ENCODE results near the gene TRANK1.
"Not testable (repeated sequence)": the region's sequence is repeated elsewhere in the genome, so short reads cannot be mapped to it uniquely, and the experiment has no call there.

The TRANK1 gene

DNA sequence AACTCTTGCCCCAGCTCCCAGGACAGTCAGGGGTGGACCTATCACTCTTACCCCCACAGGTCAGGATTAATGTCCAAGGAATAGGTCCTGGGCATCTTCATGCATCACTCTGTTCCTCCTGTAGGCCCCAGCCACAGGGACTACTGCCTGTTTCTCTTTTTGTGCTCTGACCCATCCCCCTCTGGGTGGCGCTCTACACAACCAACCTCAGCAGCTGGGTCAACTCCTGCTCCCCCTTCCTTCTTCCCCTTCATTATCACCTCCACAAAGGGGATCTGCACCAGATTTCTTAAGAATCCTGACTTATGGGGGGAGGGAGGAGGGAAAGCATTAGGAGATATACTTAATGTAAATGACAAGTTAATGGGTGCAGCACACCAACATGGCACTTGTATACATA is 12.2 kb upstream of the TRANK1 start:
- no peak for DNase-seq (ENCODE audit: low spot score)

DNA sequence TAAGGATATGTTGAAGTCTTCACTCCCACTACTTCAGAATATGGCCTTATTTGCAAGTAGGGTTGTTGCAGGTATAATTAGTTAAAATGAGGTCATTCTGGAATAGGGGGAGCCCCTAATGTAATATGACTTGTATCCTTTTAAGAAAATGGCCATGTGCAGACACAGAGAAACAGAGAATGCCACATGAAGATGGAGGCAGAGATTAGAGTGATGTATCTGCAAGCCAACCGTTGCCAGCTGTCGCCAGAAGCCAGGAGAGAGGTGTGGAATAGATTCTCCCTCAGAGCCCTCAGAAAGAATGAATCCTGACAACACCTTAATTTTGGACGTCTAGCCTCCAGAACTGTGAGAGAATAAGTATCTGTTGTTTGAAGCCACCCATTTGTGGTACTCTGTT is 11.3 kb upstream of the TRANK1 start:
- no peak for DNase-seq (ENCODE audit: low spot score)

DNA sequence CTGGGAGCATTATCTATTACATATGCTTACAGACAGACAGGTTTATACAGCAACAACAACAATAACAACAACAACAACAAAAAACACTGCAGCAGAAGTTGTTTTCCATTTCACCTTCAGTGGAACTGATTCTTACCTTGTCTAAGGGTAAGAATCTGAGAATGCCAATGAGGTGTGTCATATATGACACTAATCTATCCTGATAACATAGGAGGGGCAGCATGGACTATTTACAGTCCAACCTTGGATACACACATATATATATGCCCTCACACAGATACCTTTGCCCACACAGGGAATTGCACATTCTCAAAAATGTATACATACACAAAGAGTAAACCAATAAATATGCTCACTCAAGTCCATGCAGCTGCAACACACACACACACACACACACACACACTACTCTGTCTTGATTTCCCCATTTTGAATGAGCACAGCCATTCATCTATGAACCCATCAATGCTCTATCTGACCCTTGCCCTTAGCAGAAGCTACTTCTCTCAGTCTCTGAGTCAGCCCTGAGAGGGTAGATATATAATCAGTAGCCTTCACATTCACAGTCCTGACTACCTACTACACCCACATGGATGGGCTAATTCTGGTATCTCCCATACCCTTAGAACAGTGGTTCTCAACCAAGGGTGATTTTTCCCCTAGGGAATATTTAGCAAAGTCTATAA is 9.7 kb upstream of the TRANK1 start:
- DNase-seq (ENCODE audit: low spot score) = peak; percentile 30

DNA sequence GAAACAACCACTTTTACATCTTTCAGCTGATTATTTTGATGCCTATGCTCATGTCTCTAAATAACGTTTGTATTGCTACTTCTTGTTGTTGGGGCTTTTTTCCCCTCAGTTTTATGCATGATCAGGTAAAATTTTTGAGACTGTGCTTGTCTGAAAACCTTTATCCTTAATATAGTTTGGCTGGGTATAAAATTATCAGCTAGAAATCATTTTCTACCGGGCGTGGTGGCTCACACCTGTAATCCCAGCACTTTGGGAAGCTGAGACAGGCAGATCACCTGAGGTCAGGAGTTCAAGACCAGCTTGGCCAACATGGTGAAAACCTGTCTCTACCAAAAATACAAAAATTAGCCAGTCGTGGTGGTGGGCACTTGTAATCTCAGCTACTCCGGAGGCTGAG is 3.0 kb upstream of the TRANK1 start:
- DNase-seq (ENCODE audit: low spot score) = not testable (repeated sequence)

DNA sequence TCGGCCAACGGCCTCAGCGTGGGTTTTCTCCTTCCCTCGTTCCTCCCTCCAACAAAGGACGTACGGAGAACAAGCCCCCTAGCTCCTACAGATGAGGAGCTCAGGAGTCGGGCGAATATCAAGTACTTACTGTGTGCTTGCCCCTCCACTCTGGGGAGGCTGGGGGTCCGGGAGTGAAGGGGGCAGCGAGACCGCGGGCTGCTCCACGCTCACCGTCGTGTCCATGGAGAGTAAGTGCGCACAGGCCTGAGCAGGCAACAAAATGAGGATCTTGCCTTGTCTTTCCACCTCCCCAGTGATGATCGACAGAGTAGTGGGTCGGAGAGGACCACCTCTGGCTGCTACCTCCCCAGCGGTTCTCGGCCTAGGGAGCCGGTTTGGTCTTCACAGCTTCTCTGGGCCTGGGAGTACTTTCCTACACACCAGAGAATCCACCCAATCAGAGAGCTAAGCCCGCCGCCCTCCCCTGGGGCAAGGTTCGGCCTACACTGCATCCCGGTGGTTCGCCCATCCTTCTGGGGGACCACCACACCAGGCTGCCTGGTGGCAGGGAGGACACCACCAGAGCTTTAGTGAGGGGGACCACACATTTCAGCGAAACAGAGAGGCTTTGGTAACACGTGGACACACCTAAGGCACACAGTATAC is 603 bp upstream of the TRANK1 start:
- DNase-seq (ENCODE audit: low spot score) = no peak

DNA sequence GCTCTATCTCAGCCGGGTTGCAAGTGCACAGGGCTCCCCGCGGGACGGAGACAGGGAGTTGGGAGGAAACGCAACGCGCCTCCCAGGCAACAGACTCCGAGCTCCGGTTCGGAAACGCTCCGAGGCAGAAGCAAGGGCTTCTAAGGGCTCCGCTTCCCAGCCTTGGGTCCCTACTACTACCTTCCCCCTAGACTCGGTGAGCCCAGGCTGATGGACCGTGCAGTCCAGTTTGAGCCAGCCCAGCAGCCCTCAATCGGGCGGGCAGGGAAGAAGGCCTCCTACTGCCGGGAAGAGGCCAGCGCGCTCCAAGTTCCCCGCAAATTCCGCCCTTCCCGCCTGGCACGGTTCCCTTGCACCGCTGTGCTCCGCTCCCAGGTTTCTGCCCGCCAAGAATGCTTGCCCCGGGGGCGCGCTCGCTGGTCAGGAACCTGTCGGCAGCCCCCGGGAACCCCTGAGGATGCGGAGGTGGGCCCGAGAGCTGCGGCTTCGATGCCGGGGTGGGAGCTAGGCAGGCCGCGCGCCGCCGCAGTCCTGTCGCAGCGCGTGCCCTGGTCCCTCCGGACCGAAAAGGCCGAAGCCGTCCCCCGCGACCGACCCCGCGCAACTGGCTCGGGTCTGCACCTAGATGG is 728 bp downstream of the TRANK1 start:
- DNase-seq (ENCODE audit: low spot score) = peak; percentile 61

DNA sequence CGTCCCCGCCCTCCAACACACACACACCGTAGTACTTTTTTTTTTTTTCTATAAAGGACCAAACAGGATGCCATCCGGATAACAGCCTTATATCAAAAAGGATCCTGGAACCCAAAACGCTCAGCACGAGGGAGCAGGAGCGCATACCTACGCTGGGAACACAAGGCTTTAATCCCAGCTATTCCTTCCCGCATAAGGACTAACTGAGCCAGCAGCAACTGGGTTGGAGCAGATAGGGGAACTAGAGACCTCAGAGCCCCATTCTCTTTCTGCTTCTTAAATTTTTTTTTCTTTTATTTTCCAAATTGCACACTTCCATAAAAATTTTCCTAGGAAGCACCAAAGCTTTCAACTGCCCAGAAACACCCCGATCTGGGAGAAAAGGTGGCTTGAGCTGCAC is 1.3 kb downstream of the TRANK1 start:
- DNase-seq (ENCODE audit: low spot score) = no peak

DNA sequence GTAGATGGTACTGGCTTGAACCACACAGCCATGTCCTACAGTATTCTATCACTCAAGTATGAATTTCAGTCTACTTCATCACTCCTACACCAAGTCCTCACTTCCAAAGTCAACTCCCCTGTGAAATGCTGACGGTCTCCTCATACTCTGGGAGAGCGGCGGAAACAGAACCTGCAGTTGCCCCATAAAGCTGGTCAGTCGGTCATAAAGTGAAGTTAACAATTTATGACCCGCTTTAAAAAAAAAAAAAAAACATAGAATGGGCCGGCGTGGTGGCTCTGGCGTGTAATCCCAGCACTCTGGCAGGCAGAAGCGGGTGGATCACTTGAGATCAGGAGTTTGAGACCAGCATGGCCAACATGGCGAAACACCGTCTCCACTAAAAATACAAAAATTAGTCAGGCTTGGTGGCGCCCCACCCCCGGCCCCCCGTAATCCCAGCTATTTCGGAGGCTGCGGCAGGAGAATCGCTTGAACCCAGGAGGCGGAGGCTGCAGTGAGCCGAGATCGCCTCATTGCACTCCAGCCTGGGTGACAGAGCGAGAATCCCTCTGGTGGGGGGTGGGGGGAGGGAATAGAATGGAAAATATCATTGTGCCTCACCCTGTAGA is 2.1 kb downstream of the TRANK1 start:
- DNase-seq (ENCODE audit: low spot score) = no peak

DNA sequence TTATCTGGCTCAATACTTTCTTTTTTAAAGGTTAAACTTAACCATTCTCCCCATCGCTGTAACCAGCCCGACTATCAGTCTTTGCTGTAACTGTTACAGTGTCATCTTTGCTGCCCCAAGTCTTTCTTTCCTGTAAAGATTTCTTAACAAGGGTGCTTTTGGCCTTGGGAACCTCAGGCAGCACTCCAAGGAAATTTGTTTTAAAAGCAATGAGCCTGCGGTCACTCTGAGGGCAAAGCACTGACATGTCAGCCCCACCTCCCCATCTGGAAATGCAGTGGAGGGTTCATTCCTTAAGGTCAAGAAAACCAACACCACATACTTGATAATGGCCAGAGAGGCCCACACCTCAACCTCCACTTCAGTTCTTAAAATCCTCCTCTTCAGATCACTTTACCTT is 3.2 kb downstream of the TRANK1 start:
- DNase-seq (ENCODE audit: low spot score) = no peak

DNA sequence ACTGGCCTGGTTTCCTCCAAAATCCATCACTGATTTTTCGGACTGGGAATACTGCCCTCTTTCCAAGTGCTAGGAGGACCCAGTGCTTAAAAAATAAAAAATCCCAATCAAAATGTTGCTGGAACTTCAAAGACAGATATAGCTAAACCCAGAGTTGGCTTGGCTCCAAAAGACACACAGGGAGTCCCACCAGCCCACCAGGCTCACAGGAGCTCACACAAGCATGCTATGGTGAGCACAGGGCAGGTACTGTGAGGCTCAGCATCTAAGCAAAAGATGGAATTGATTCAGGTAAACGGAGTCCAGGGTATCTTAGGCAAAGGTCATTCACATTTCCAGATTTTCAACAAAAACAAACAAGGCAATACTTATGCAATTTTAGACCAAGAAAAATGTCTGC is 3.7 kb downstream of the TRANK1 start:
- DNase-seq (ENCODE audit: low spot score) = no peak

DNA sequence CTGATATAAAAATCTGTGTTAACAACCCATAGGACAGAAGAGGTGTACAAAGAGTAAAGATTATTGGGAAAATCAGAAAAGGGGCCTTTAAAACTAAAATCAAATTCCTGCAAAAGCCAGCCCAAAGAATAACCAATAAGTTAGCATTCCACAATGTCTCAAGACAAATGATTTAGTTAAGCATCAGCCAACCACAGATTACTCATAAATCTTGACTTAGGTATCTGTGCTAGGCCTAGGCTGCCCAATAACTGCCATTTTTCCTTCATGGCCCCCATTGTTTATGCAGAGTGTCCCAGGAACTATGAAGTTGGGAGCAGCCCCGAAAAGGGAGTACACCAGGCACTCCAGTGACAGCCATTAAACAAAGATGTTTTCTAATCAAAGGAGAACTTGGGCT is 7.4 kb downstream of the TRANK1 start:
- DNase-seq (ENCODE audit: low spot score) = peak; percentile 54

DNA sequence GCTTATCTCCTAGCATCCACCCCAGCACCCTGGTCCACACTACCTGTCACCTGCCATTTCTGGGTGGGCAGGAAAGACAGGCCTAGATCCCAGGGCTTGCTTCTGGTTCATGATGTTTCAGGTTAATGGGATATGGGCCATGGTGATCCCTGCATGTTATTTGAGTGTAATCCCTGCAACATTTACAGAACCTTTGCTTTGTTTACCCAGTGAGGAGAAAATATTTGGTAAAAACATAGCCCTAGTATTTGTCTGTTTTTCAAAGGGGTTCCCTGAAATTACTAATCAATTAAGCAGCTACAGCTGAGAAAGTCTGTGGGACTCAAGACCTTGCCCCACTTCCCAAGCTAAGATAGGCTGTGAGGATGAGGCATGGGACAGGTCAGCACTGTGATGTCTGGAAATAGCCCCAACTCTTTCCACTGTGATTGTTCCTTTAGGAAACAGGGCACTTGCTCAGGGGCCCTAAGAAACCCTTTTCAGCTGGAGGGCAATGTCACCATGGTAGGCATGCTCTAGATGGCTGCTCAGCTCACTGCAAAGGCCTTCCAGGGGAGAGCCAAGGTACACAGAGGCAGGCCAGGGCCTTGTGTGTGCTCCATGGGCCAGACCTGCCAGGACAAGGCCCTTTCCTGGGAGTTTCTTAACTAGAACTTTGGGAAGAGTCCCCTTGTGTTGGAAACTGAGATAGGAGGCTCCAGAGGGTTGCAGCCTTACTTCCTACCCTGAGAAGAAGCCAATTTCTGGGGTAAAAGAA is 11.1 kb downstream of the TRANK1 start:
- no peak for DNase-seq (ENCODE audit: low spot score)

DNA sequence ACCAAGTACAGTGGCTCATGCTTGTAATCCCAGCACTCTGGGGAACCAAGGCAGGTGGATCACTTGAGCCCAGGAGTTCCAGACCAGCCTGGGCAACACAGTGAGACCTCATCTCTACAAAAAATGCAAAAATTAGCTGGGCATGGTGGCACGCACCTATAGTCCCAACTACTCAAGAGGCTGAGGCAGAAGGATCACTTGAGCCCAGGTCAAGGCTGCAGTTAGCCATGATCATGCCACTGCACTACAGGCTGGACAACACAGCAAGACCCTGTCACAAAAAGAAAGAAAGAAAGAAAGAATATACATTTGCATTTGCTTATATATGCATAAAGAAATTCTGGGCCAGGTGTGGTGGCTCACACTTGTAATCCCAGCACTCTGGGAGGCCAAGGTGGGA is 13.4 kb downstream of the TRANK1 start:
- not testable (repeated sequence) for DNase-seq (ENCODE audit: low spot score)

DNA sequence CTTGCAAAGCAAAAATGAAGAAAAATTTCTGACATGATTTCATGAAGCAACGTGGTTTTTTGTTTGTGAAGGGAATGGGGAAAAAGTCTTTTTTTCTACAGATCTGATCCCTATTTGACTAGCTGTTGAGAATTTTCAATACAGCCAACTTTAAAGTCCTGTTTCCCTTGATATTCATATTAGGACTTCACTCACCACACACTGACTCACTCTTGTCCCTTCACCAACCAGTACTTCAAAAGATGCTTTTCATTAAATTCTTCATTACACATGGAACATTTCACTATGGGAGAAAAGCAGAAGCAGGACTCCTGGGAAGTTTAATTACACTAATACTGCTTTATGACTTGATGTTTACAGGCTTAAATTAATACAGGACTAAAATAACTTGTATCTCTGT is 16.6 kb downstream of the TRANK1 start:
- DNase-seq (ENCODE audit: low spot score) = no peak

DNA sequence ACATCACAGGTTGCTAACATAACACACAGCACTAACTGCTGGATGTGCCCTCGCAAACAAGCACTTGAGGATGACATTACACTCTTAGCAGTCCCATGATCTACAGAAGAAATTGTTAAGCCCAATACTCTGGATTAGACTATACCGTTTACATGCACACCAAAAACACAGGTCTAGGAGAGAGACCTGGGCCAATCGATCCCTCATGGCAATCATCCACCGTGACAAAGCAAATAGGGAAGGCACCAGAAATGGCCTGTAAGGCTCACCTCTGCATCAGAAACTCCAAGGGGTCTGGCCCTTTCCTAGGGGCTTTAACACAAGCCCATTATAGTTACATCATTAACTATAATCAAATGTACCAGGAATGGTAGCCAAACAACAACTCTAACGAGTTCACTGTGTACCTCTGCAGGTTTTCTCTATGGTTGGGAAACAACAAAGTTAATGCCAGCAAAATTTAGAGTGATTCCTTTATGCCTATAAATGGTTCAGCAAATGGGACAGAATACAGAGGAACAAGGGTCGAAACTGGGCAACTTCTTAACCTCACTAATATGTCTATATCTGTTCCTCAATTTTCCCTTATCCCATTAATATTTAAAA is 18.5 kb downstream of the TRANK1 start:
- DNase-seq (ENCODE audit: low spot score) = no peak

DNA sequence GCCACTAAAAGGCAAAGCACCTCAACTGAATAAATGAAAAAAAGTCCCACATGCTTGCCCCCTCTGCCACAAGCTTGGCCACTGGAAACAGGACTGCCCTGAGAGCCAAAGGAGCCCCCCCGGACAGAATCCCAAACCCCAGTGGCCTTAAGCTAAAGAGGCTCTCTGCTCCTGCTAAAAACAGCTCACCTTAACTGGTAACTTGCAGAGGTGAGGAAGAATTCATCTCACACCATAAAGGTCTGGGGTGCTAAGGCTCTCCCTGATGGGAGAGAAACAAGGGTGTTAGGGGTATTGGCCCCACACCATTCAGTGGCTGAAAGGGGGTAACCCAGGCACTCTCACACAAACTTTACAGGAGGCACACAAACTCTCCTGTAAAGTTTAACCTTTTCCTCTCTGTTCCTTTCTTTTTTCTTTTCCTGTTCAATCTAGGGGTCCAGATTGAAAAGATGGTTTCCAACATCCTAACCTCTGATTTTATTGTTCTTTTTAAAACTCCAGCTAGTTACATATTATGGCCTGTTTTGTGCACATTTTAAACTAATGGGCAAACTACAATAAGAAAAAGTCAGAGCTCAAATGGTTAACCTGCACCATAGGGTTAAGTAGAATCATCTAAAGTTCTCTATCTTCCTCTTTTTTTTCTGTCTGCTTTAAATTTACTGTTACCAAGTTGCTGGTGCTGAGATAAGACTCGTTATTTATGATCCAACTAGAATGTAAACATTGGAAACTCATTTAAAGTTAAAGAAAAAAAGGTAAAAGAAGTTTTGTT is 19.9 kb downstream of the TRANK1 start:
- no peak for DNase-seq (ENCODE audit: low spot score)

DNA sequence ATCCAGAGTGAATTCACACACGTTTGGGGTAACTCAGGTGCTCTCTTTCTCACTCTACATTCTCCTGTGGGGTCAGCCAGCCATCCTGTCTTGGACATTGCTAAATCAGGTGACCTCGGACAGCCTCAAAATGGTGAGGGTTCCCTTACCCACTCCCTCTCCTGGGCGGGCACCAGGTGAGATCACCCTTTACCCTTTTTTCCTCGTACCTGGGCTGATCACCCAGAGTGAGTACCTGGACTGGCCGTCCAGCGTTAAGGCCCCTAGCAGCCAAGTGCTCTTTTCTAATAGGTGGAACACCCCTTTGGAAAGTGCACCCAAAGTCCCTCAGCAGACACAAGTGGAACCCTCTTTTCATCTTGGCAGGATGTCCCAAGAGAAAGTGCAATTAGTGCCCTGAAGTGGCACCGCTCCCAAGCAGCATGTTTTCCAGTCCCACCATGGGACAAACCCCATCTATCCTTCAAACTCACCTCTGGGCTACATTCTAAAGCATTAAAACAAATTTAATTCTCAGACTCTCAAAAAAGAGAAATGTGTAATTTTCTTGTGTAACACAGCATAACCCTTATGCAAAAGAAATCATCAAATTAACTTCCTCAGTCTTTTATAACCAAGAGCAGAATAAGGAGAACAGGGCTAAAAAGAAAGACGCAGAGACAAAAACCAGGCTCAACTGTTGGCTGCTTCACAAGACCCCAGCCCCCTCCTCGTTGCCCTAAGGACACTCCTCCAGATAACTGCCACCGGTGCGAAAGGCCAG is 20.7 kb downstream of the TRANK1 start:
- no peak for DNase-seq (ENCODE audit: low spot score)

DNA sequence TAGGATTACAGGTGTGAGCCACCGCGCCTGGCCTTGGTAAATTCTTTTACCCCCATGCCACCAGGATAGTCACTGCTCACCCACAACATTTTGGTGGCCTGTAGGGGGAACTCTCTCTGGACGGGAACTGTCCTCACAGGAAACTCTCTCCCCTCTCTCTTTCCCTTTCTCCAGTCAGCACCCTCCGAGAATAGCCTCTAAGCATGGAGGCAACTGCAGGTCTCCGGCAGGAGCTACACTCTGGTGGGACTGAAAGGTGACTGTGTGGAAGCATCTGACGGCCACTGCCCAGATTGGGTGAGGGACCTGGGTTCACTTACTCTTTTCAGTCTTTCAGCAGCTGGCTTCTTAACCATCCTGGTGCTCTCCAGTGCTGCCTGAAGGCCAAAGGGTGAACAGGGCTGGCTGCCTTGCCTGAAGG is 21.3 kb downstream of the TRANK1 start:
- no peak for DNase-seq (ENCODE audit: low spot score)

DNA sequence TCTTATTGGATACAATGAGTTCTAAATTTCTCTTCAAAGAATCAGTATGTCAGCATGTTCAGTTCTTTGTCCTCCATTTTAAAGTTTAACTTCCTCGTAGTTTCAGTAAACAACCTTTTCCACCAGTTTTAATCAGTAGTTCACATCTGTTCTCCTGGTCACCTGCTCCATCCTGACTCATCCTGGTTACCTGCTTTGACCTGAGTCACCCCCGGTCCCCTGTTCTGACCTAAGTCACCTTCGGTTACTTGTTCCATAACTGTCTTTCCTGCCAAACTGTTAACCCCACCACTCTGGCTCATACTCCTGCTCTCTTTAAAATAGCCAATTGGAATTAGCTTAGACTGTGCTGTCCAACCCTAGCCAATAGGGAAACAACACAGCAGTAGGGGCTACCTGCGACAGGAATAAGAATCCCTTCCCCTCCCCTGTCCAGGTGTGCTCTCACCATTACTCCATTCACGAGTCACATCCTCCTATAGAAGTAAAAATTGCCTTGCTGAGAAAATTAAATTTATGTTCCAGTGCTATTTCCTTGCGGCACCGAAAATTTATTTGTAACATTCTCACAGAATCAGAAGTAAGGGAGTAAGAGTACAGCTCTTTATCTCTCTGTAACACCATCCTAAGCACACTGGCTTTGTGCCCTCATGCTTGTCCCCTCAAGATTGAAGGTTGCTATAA is 23.8 kb downstream of the TRANK1 start:
- no peak for DNase-seq (ENCODE audit: low spot score)
